Measurements from ENCODE around the gene DEFB124.
A peak's percentile ranks its signal among the peaks of the same experiment; 100 is the strongest.
"Not testable (repeated sequence)": the region's sequence is repeated elsewhere in the genome, so short reads cannot be mapped to it uniquely, and the experiment has no call there.

Gene DEFB124, protein sequence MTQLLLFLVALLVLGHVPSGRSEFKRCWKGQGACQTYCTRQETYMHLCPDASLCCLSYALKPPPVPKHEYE

DNA sequence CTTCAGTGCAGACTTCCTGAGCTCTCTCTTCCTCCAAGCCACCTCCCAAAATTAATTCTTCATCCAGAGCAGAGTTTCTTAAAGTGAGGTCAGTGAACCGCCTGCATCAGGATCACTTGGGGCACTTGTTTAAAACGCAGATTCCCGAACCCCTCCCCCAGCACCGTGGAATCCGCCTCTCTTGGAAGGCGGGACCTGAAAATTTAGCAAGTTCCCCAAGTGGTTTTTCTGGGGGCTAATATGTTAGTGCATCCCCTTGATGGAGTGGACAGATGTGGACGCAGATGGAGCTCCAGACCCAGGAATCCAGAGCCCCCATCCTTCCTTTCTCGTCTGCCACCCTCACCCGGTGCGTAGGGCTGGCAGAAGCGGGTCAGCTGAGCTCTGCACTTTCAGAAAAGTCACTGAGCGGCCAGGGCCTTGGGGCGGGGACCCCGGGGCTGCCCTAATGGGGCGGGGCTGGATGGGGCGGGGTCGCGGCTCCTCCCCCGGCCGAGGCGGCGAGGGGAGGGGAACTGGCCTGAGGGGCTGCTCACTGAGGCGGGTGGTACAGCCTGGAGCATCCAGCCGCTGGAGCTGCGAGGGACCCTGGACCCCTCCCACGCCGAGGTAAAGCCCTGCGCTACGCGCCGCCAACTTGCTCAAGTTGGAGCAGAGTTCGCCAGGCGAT, at the start of gene DEFB124, which contains the start of gene REM1:
Gene DEFB124, minus strand, starts transcription at position 370 of the 670 bp plus-strand sequence. CDS start 2,114 bp downstream, outside the sequence.
Gene REM1, plus strand, starts transcription at position 531 of the 670 bp plus-strand sequence. CDS start 1,158 bp downstream, outside the sequence.
- no peak for DNase-seq

DNA sequence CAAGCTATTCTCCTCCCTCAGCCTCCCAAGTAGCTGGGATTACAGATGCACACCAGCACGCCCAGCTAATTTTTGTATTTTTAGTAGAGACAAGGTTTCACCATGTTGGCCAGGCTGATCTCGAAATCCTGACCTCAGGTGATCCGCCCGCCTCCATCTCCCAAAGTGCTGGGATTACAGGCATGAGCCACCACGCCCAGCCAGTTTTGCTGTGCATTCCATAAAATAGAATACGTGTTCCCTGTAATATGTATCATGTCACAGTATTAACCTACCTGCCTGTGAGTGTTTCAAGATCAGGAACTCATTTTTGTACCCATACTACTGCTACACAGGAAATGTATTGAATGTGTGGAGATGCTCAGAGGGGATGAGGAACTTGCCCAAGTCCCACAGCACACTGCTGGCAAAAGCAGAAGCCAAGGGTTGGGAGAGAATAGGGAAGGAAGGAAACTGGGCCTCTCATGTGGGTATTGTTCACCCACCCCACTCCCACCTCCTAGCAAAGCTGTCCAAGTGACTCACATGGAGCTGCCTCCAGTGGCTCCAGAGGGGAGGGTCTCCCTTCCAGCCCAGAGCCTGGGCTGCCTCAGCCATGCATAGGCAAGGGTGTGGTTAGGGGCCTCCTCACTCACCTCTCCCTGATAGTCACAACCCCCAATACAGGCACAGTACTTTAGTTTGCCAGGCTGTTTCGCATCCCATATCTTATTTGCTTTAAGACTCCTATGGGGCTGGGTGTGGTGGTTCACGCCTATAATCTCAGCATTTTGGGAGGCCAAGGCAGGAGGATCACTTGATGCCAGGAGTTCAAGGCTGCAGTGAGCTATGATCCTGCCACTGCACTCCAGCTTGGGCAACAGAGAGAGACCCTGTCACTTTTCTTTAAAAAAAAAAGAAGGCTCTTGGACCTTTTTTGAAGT, 48.7 kb upstream of the DEFB124 start:
- DNase-seq, result no peak

DNA sequence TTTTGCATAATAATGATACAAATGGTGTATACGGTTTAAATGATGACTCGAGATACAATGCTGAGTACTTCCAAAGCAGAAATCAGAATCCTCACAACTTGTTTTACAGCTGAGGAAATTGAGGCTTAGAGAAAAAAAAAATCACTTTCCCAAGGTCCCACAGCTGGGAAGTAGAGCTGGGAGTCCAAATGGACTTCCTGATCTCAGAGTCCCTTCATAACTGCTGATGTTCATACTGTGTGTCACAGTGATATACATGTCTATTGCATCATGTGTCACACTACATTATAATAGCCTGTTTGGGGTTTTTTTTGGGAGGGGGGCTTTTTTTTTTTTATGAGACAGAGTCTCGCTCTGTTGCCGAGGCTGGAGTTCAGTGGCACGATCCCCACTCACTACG, 47.8 kb upstream of the DEFB124 start:
- no peak for DNase-seq

DNA sequence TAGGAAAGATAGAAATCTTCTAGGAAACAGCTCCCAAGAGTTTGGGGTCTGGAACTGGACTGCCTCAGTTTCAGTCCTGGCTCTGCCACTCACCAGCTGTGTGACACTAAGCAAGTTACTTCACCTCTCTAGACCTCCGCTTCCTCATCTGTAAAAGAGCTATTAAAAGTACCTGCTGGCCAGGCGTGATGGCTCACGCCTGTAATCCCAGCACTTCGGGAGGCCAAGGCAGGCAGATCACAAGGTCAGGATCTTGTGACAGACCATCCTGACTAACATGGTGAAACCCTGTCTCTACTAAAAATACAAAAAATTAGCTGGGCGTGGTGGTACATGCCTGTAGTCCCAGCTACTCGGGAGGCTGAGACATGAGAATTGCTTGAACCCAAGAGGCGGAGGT, 46.3 kb upstream of the DEFB124 start:
- not testable (repeated sequence) for DNase-seq

DNA sequence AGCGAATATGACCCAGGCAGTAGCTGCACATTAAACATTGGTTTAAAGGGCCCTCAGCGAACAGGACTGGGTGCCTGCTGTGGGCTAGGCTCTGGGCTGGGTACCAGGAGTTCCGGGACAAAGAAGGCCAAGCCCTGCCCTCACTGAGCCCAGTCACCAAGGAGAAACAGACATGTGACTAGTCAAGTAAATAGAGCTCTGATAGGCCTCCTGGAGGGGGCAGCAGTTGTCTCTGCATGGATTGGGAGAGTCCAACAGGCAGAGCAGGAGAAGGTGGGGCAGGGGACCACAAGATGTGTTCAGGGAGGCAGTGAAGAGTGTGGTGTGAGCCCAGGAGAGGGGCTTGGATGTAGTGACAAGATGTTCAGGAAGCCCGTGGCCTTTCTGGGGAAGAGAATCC, 42.4 kb upstream of the DEFB124 start:
- no peak for DNase-seq

DNA sequence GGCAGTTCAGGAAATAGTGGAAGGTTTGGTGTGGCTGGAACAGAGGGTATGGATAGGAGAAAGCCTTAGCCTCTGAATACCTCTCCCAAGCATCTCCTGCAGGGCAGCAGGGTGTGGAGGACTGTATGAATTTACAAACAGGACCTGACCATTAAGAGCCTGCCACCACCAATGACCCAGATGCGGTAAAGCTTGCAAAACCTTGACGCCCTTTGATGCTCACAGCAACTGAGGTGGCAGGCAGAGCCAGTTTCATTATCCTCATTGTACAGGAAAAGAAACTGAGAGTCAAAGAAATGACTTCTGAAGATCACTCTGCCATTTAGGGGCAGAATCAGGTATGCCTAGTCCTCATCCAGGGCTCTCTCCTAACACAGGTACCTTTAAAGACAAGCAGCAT, 41.7 kb upstream of the DEFB124 start:
- DNase-seq, result no peak

DNA sequence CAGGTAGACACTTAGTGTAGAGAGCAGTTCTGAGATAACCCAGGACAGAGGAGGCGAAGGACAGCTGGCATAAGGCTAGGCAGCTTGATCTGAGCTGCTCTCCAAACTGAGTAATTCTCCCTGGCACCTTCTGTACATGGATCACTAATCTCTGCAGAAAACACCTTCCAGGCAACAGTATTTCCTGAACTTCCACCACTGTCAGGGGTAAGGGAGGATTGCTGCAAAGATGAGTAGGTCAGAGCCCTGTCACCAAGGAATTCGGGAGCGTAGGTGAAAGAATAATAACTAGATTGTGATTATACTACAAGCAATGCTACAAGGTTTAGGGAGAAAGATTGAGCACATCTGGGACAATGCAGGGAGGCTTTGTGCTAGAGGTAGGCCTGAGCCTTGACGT, 41.2 kb upstream of the DEFB124 start:
- no peak for DNase-seq

DNA sequence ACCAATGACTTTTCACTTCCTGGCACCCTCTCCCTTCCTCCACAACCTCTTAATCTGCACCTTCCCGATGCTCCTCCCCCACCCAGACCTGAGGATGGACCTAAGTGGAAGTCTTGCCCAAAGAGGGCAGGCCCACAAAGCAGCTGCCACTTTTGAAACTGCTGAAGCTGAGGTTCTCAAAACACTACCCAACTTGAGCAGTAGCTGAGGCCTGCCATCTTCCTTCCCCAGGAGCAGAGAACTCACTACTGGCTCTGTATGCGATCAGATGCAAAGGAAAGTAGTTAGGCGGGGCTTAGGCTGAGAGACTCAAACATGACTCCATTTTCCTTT, 40.8 kb upstream of the DEFB124 start:
- no peak for DNase-seq

DNA sequence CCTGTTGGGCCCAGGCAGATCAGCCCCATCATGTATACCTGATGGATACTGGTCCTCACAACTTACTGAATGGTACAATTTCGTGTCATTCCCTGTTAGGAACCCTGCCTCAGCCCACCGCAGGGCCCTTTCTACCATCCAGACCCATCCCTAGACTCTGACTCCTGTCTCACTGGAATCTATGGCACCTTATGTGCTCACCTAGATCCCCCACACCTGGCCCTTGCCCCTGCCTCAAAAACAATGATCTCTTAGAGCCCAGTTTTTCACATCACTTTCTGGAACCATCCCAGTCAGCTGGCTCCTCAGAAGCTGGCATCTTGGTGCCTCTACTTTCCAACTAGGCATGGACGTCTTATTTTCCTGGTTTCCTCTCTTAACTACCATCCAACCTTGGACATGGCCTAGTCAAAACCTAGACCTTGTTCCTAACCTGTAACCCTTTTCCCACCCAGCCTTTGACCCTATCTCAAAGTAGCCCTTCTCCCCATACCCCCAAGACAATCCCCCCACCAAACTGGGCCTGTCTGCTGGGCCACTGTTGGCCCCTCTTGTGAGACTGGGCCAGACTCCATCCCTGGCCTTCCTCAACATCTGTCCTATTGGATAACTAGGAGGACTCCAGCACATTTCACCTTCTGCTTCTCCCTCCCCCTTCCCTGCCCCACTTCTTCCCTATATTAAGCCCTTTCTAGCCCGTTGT, 40.3 kb upstream of the DEFB124 start:
- DNase-seq, result no peak

DNA sequence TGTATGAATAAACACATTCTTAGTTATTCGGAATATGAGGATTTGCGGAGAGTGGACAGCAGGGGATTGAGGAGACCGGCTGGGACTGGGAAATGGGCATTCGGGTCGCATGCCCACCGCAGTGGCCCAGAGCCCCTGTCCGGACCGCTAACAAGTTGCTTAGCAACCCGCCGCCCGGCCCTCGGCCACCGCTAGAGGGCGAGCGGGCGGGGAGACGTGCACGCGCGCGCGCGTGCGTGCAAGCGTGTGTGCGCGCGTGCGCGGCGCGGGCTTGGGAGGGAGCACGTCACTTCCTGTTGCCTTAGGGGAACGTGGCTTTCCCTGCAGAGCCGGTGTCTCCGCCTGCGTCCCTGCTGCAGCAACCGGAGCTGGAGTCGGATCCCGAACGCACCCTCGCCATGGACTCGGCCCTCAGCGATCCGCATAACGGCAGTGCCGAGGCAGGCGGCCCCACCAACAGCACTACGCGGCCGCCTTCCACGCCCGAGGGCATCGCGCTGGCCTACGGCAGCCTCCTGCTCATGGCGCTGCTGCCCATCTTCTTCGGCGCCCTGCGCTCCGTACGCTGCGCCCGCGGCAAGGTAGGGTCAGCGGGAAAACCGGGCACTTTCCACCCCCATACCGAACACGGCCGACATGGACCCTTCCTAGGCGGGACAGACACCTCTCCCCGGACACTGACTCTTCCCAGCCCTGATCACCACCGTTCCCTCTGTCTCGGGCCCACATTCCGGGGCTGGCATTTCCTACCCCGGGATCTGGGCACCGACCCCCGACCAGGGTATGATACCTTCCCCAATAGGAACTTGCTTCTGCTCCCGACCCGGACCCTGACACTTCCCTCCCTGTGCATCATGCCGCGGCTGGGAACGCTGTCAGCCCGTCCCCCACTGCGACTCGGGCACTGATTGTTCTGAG, 39.5 kb upstream of the DEFB124 start, which contains the start of gene HM13:
Gene HM13, plus strand, starts transcription at position 289 of the 918 bp plus-strand sequence. Its CDS starts 110 bp downstream, at position 399.
- DNase-seq, result peak; percentile 92

DNA sequence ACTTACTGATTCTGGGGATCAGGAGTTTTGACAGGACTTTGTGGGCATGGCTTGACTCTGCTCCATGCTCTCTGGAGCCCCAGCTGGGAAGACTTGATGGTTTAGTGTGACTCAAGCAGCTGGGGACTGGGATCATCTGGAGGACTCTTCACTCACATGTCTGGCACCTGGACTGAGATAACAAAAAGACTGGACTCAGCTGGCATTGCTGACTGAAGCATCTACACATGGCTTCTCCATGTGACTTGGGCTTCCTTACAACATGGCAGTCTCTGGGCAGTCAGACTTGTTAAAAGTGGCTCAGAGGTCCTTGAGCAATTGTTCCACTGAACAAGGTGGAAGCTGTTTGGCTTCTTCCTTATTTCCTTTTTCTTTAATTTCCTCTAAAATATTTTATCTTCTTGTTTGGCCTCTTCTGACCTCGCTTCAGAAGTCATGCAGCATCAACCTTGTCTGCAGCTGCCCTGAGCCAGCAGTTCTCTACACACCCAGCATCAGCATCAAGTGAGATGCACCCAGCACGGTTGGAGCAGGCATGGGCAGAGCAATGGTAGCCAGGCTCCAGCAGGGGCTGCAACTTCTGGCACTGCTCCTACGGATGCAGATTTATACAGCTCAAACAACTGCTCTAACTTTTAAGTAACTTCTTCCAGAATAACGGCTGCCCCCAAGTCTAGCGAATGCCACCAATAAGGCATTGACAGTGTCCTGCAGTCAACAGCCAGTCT, 33.8 kb upstream of the DEFB124 start:
- DNase-seq, result no peak

DNA sequence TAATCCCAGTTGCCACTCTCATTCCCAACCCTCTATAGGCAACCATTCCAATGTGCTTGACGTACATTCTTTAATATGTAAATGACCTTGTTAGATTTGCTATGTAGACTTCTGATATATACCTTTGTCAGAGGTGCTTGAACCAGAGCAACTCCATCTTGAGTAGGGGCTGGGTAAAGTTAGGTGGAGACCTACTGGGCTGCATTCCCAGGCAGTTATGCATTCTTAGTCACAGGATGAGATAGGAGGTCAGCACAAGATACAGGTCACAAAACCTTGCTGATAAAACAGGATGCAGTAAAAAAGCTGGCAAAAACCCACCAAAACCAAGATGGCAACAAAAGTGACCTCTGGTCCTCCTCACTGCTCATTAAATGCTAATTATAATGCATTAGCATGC, 31.0 kb upstream of the DEFB124 start:
- DNase-seq, result no peak

DNA sequence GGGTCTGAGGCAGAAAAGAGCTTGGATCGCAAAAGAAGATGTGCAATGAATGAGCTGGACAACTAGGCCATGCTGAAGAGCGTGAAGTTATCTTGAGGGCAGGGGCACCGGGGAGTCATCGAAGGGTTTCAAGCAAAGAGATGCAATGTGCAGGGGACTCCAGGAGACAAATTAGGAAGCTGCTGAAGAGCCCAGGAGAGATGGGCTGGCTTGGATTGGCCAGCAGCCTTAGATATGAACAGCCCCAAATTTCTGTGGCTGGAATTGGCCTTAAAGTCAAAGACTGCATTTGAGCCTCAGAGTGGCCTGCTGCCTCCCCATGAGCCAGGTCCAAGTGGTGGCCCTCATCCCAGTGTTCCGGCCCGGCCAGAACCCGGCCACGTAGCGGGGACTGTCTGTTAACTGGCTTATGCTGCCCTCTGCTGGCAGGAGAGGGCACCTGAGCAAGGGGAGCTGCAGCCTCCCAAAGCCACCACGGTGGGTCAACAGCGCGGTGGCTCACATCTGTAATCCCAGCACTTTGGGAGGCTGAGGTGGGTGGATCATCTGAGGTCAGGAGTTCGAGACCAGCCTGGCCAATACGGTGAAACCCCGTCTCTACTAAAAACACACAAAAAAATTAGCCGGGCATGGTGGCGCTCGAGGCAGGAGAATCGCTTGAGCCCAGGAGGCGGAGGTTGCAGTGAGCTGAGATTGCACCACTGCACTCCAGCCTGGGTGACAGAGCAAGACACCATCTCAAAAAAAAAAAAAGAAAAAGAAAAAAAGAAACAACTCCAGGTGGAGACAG, 28.2 kb upstream of the DEFB124 start:
- peak; percentile 86 for DNase-seq

DNA sequence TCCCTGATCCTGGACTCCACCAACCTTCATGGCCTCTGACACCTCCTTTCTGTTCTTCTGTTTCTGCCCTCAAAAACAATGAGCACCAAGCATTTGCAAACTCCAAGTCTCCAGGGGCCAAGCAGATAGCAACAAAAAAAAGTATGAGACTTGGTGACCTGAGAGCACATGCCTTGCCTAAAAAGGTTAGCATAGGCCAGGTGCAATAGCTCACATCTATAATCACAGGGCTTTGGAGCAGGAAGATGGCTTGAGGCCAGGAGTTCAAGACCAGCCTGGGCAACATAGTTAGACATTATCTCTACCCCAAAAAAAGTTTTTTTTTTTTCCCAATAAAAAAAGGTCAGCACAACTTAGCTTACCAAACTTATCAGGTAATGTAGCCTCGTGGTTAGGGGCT, 25.6 kb upstream of the DEFB124 start:
- no peak for DNase-seq

DNA sequence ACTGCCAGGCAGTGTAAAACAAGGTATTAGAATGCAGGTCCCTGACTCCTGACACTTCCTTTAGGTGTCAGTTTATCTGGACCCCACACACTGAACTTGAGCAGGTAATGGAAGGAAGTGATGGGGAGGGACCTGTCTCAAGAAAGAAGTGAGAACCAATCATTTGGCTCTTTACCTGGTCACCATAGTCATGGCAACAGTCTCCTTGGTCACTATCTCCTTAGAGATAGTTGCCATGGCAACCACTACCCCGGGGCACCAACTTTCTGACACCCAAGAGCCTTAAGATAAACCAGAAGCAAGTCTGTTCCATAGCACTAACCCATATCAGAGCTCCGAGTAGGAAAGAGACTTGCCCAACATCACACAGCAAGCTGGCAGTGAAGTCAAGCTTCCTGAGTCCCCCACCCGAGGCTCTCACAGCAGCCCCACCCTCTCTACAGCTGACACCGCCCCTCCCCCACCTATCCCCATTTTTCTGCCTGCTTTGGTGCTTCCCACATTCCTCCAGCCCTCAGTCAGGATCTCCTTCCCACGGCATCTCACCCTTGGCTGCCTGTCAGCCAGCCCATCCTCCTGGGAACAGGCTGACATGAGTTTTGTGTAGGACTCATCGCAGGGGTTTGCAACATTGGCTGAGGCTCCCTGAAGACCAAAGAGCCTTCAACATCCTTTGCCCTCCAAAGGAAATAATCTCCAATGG, 23.1 kb upstream of the DEFB124 start:
- no peak for DNase-seq

DNA sequence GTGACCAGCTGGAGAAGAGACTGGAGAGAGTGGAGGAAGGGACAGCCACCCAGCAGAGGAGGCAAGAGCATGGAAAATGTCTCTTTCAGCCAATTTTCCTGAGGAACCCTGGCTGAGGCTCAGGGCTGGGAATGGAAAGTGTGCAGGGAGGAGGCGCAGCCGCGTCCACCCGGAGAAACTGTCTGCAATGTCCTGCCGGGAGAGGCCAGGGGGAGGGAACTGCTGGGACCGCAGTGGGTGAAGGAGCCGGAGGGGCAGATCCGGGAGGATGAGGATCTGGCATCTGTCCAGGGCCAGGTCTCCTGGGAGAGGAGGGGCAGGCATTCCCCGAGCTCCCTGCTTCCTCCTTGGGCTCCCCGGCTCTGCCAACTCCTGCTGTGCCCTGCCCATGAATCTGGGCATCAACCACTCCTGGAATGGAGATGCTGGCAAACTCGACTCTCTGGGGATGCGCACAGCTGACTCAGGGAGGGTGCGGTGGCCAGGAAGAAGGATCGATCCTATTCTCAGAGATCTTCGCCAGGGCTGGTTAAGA, 21.9 kb upstream of the DEFB124 start:
- DNase-seq, result no peak

DNA sequence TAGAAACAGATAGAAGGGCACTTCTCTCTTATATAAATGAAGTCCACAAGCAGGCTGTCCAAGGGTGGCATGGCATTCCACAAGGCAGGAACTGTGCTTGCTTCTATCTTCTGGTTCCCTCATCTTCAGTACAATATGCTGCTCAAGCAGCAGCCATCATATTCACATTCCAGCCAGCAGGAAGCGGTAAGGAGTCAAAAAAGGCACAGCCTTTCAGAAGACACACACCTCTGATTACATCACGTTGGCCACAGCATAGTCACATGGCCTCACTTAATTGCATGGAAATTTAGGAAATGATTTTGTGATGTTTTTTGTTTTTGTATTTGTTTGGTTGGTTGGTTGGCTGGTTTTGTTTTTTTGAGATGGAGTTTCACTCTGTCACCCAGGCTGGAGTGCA, 19.2 kb upstream of the DEFB124 start:
- no peak for DNase-seq

DNA sequence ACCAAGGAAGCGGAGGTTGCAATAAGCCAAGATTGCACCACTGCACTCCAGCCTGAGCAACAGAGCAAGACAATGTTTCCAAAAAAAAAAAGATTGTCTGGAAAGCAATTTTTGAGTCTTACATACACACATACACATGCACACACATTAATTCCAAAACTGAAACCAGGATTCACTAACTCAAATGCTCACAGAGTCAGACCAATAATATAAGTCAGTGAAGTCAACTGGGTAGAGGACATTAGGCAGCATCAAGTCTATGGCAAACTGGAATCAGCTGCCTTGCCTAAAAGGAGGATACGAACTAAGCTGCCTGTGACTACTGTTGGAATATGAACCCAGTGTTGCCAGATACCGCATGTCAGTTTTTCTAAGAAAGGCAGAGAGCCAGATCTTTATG, 15.8 kb upstream of the DEFB124 start:
- no peak for DNase-seq

DNA sequence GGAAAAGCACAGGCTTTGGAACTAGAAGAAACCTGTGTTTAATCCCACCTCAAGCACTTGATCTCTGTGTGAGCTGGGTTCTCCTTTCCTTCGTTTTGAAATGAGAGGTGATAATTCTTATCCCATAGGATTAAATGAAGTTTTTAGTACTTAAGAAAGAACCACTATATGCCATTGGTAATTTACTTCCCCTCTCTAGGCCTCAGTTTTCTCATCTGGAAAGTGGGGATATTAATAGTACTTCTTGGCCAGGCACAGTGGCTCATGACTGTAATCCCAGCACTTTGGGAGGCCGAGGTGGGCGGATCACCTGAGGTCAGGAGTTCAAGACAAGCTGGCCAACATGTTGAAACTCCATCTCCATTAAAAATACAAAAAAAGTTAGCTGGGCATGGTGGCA, 14.2 kb upstream of the DEFB124 start:
- DNase-seq, result no peak

DNA sequence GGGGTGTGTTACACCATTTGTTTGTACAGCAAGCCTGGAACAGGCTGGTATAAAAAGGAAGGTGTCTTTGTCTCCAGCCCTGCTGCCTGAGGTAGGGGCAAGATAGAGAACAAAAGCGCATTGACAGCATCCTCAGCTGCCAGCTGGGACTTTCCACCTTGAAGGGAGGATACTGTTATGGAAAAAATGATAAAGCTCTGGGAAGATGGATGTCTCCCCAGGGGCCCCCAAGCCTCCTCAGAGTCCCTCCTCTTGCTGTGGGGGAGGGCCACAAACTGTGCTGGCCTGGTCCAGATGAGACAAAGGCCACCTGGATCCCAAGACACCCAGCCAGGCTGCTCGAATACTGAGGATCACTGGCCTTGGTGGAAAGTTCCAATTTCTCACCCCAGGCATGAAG, 13.2 kb upstream of the DEFB124 start:
- DNase-seq, result no peak
